HEK293T (cell line): Measurements from ENCODE around the gene DCDC2B.
"Not testable (repeated sequence)": the region's sequence is repeated elsewhere in the genome, so short reads cannot be mapped to it uniquely, and the experiment has no call there.

Source experiments
- CTCF ChIA-PET: fragments of 350-600 bp; formaldehyde crosslinking; extraction: SDS; loops from one replicate; lab custom pipeline; 2021; ENCODE audit warnings: antibody characterized with exemption, inconsistent platforms; lab: Yijun Ruan, JAX
- POLR2A ChIA-PET: fragments of 350-600 bp; formaldehyde crosslinking; extraction: SDS; loops from one replicate; lab custom pipeline; 2020; ENCODE audit warnings: antibody characterized with exemption, inconsistent platforms; lab: Yijun Ruan, JAX
- DNase-seq: peaks from one replicate; pipeline ENCODE4 v3.0.0; 2012; ENCODE audit warnings: mixed read lengths; ENCODE audit errors: extremely low spot score
- ARNT ChIP-seq: fragments of 450-650 bp; IDR thresholded peaks from 2 replicates; pipeline ENCODE4 v1.6.1; 2017; ENCODE audit warnings: mild to moderate bottlenecking
- BHLHE40 ChIP-seq: fragments of 450-650 bp; IDR thresholded peaks from 2 replicates; pipeline ENCODE4 v1.6.1; 2016; ENCODE audit warnings: mild to moderate bottlenecking, moderate library complexity, borderline replicate concordance
- CTBP1 ChIP-seq: fragments of 450-650 bp; IDR thresholded peaks from 2 replicates; pipeline ENCODE4 v1.6.1; 2016; ENCODE audit warnings: borderline replicate concordance
- ELF4 ChIP-seq: fragments of 450-650 bp; IDR thresholded peaks from 2 replicates; pipeline ENCODE4 v1.6.1; 2017; ENCODE audit warnings: antibody characterized with exemption
- FOXA1 ChIP-seq: fragments of 450-650 bp; IDR thresholded peaks from 2 replicates; pipeline ENCODE4 v1.6.1; 2016; ENCODE audit warnings: mild to moderate bottlenecking
- FOXK2 ChIP-seq: fragments of 450-650 bp; IDR thresholded peaks from 2 replicates; pipeline ENCODE4 v1.6.1; 2016; ENCODE audit warnings: mild to moderate bottlenecking
- FOXM1 ChIP-seq: fragments of 450-650 bp; IDR thresholded peaks from 2 replicates; pipeline ENCODE4 v1.6.1; 2017; ENCODE audit warnings: mild to moderate bottlenecking, borderline replicate concordance
- HDGF ChIP-seq: fragments of 450-650 bp; IDR thresholded peaks from 2 replicates; pipeline ENCODE4 v1.6.1; 2017; ENCODE audit warnings: antibody characterized with exemption, borderline replicate concordance
- L3MBTL2 ChIP-seq: fragments of 450-650 bp; conservative IDR thresholded peaks from 2 replicates; pipeline ENCODE4 v1.6.1; 2016; ENCODE audit warnings: mild to moderate bottlenecking
- LEF1 ChIP-seq: fragments of 450-650 bp; IDR thresholded peaks from 2 replicates; pipeline ENCODE4 v1.6.1; 2017; ENCODE audit warnings: mild to moderate bottlenecking, borderline replicate concordance
- NFRKB ChIP-seq: fragments of 450-650 bp; IDR thresholded peaks from 2 replicates; pipeline ENCODE4 v1.6.1; 2016; ENCODE audit warnings: mild to moderate bottlenecking, moderate library complexity
- PKNOX1 ChIP-seq: fragments of 450-650 bp; IDR thresholded peaks from 2 replicates; pipeline ENCODE4 v1.6.1; 2016
- SP1 ChIP-seq: fragments of 450-650 bp; IDR thresholded peaks from 2 replicates; pipeline ENCODE4 v1.6.1; 2017
- SUZ12 ChIP-seq: fragments of 450-650 bp; IDR thresholded peaks from 2 replicates; pipeline ENCODE4 v1.6.1; 2016; ENCODE audit warnings: mild to moderate bottlenecking
- TARDBP ChIP-seq: fragments of 450-650 bp; IDR thresholded peaks from 2 replicates; pipeline ENCODE4 v1.6.1; 2016
- ZNF384 ChIP-seq: fragments of 450-650 bp; IDR thresholded peaks from 2 replicates; pipeline ENCODE4 v1.6.1; 2016

DCDC2B gene

GRCh38 chr1:32257227-32257508 lies 48.3 kb downstream of the DCDC2B start:
- POLR2A ChIA-PET: no interaction called here
- CTCF ChIA-PET: interaction anchor here (1.0 kb wide), 1 partner anchor 24 kb away, joined by 4 read pairs; no protein-coding TSS in a partner anchor

GRCh38 chr1:32263236-32263593 lies 54.3 kb downstream of the DCDC2B start:
- POLR2A ChIA-PET, DNase-seq, CTCF ChIA-PET: not testable (repeated sequence)

More at GRCh38 chr1:32257227-32257508, 48.3 kb downstream of the DCDC2B start:
- TF ChIP-seq PKNOX1 (no peak), NFRKB (no peak), ELF4 (no peak)
- DNase-seq: no peak

GRCh38 chr1:32263744-32264143 lies 54.9 kb downstream of the DCDC2B start:
- no peak for DNase-seq
- ChIA-PET CTCF (no interaction called here), POLR2A (no interaction called here)
- no peak for TF ChIP-seq BHLHE40
- TF ChIP-seq SUZ12: no peak
- no peak for TF ChIP-seq CTBP1
- no peak for TF ChIP-seq ZNF384
- no peak for TF ChIP-seq LEF1
- TF ChIP-seq L3MBTL2: no peak
- no peak for TF ChIP-seq TARDBP
- no peak for TF ChIP-seq PKNOX1
- TF ChIP-seq NFRKB: no peak
- no peak for TF ChIP-seq FOXA1
- TF ChIP-seq FOXK2: no peak
- TF ChIP-seq HDGF: no peak
- no peak for TF ChIP-seq FOXM1
- TF ChIP-seq SP1: no peak
- no peak for TF ChIP-seq ARNT
- TF ChIP-seq ELF4: no peak
